ENCODE results near the gene WDR64. TPM values are rescaled to one million over a fixed set of nuclear protein-coding genes. Genes with fewer than 3 reads are reported as not detected.
A peak's percentile ranks its signal among the peaks of the same experiment; 100 is the strongest.

WDR64 gene
- total RNA-seq, 1 donor, result not detected

- Histone ChIP-seq H3K27ac (ENCODE audit: low read depth, low read length) (no peak overlapping the region), H3K36me3 (ENCODE audit: insufficient read depth, low read length) (no peaks in the 10 kb centered on the region), H3K27me3 (ENCODE audit: insufficient read depth, low read length) (no peaks in the 10 kb centered on the region), H2AFZ (ENCODE audit: low read length) (no peak overlapping the region), H3K9me3 (ENCODE audit: low read depth, low read length) (no peaks in the 10 kb centered on the region), H3K4me2 (ENCODE audit: insufficient read depth, low read length) (no peak overlapping the region), H3K4me3 (ENCODE audit: insufficient read depth, low read length) (no peak overlapping the region), H3K79me2 (ENCODE audit: insufficient read depth, low read length) (peaks cover 17% of the 10 kb centered on the region), H3K4me1 (ENCODE audit: insufficient read depth, low read length) (peaks cover 31% of the 10 kb centered on the region), H4K20me1 (ENCODE audit: insufficient read depth, low read length) (no peaks in the 10 kb centered on the region)
- no peak for DNase-seq (ENCODE audit: insufficient read length, low spot score, missing footprints)
- TF ChIP-seq CTCF (IDR thresholded peaks at IDR 0.05; ENCODE audit: extremely low read depth, low read depth, low read length), result no peak
Observed at GRCh38 chr1:241846375-241846774, 194.3 kb downstream of the WDR64 start.

- H3K4me3 ChIP-seq (ENCODE audit: insufficient read depth, low read length), result peak overlapping the region; percentile 91
- H3K36me3 ChIP-seq (ENCODE audit: insufficient read depth, low read length), result no peaks in the 10 kb centered on the region
- H3K4me1 ChIP-seq (ENCODE audit: insufficient read depth, low read length), result peaks cover 27% of the 10 kb centered on the region
- TF ChIP-seq CTCF (IDR thresholded peaks at IDR 0.05; ENCODE audit: extremely low read depth, low read depth, low read length), result no peak
- peak overlapping the region; percentile 97 for H3K4me2 ChIP-seq (ENCODE audit: insufficient read depth, low read length)
- H4K20me1 ChIP-seq (ENCODE audit: insufficient read depth, low read length), result no peaks in the 10 kb centered on the region
- DNase-seq (ENCODE audit: insufficient read length, low spot score, missing footprints), result no peak
- no peaks in the 10 kb centered on the region for H3K9me3 ChIP-seq (ENCODE audit: low read depth, low read length)
- peak overlapping the region; percentile 95 for H3K27ac ChIP-seq (ENCODE audit: low read depth, low read length)
- peak overlapping the region; percentile 93 for H2AFZ ChIP-seq (ENCODE audit: low read length)
- H3K27me3 ChIP-seq (ENCODE audit: insufficient read depth, low read length), result no peaks in the 10 kb centered on the region
- H3K79me2 ChIP-seq (ENCODE audit: insufficient read depth, low read length), result peaks cover 17% of the 10 kb centered on the region
Observed at GRCh38 chr1:241846862-241847539, 194.9 kb downstream of the WDR64 start.

GRCh38 chr1:241847540-241847795 lies 195.4 kb downstream of the WDR64 start:
- Histone ChIP-seq H3K27ac (ENCODE audit: low read depth, low read length) (peak overlapping the region; percentile 95), H3K79me2 (ENCODE audit: insufficient read depth, low read length) (peaks cover 17% of the 10 kb centered on the region), H2AFZ (ENCODE audit: low read length) (peak overlapping the region; percentile 93), H3K4me2 (ENCODE audit: insufficient read depth, low read length) (peak overlapping the region; percentile 97), H3K9me3 (ENCODE audit: low read depth, low read length) (no peaks in the 10 kb centered on the region), H3K27me3 (ENCODE audit: insufficient read depth, low read length) (no peaks in the 10 kb centered on the region), H3K36me3 (ENCODE audit: insufficient read depth, low read length) (no peaks in the 10 kb centered on the region), H4K20me1 (ENCODE audit: insufficient read depth, low read length) (no peaks in the 10 kb centered on the region), H3K4me1 (ENCODE audit: insufficient read depth, low read length) (peaks cover 23% of the 10 kb centered on the region), H3K4me3 (ENCODE audit: insufficient read depth, low read length) (peak overlapping the region; percentile 91)
- DNase-seq (ENCODE audit: insufficient read length, low spot score, missing footprints), result peak; percentile 23
- no peak for TF ChIP-seq CTCF (IDR thresholded peaks at IDR 0.05; ENCODE audit: extremely low read depth, low read depth, low read length)

- Histone ChIP-seq H3K4me3 (ENCODE audit: insufficient read depth, low read length) (peak within 1 kb of the TSS; percentile 91), H3K79me2 (ENCODE audit: insufficient read depth, low read length) (peaks cover 17% of the 10 kb centered on the region), H4K20me1 (ENCODE audit: insufficient read depth, low read length) (no peaks in the 10 kb centered on the region), H3K27ac (ENCODE audit: low read depth, low read length) (peak within 1 kb of the TSS; percentile 95), H3K4me1 (ENCODE audit: insufficient read depth, low read length) (peaks cover 17% of the 10 kb centered on the region), H3K36me3 (ENCODE audit: insufficient read depth, low read length) (no peaks in the 10 kb centered on the region), H2AFZ (ENCODE audit: low read length) (peak within 1 kb of the TSS; percentile 93), H3K27me3 (ENCODE audit: insufficient read depth, low read length) (no peaks in the 10 kb centered on the region), H3K4me2 (ENCODE audit: insufficient read depth, low read length) (peak within 1 kb of the TSS; percentile 97), H3K9me3 (ENCODE audit: low read depth, low read length) (no peaks in the 10 kb centered on the region)
- DNase-seq (ENCODE audit: insufficient read length, low spot score, missing footprints), result peak; percentile 98
- TF ChIP-seq CTCF (IDR thresholded peaks at IDR 0.05; ENCODE audit: extremely low read depth, low read depth, low read length), result peak; percentile 35
Observed at GRCh38 chr1:241847796-241848685, 196.0 kb downstream of the WDR64 start, which contains the start of gene EXO1. EXO1 (plus strand) TSS chr1:241848204; CDS start chr1:241850426, 2,222 bp downstream.
